ENCODE measurements around the gene PHLPP1.

DNA sequence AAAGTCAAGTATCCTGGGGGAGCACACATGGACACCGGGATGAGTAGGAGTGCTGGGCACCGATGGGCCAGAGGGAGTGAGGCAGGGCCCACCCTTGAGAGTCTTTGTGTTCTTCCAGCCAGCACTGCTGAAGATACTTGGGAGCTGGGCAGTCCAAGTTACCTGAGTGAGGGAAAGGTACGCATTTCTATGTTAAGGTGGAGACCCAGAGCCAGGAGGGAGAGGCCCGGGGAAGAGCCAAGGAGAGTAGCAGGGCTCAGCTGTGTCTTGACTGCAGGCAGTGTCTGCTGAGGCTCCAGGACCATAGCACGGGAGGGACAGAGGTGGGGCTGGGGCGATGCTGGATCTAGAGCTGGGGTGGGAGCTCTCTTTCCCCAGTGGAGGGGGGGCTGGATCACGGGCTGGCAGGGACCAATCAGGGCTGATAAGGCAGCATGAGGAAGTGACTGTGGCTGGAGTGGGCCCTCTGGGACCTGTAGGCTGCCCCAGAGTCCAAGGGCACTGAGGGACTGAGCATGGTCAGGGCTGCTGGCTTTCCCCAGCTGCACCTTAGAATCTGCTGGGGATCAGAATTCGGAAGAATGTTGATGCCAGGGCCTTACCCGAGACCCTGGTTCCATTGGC, 289.2 kb downstream of the PHLPP1 start:
- TF ChIP-seq, protein P1, sequence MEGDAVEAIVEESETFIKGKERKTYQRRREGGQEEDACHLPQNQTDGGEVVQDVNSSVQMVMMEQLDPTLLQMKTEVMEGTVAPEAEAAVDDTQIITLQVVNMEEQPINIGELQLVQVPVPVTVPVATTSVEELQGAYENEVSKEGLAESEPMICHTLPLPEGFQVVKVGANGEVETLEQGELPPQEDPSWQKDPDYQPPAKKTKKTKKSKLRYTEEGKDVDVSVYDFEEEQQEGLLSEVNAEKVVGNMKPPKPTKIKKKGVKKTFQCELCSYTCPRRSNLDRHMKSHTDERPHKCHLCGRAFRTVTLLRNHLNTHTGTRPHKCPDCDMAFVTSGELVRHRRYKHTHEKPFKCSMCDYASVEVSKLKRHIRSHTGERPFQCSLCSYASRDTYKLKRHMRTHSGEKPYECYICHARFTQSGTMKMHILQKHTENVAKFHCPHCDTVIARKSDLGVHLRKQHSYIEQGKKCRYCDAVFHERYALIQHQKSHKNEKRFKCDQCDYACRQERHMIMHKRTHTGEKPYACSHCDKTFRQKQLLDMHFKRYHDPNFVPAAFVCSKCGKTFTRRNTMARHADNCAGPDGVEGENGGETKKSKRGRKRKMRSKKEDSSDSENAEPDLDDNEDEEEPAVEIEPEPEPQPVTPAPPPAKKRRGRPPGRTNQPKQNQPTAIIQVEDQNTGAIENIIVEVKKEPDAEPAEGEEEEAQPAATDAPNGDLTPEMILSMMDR (IDR thresholded peaks at IDR 0.05) = no peak
- TF ChIP-seq POLR2A (IDR thresholded peaks at IDR 0.05) = no peak
- no peak for TF ChIP-seq POLR2AphosphoS5 (IDR thresholded peaks at IDR 0.05)
